Loucy (cell line): Measurements from ENCODE around the gene PPP1R3A.

Source experiments
- H2AFZ ChIP-seq: fragments of 200-600 bp; sonication (generic); 2 replicates; pipeline ENCODE4 v1.6.0; 2016; ENCODE audit warnings: antibody characterized with exemption, mild to moderate bottlenecking, low read length, moderate library complexity
- H3F3A ChIP-seq: fragments of 200-600 bp; 2 replicates; pipeline ENCODE4 v1.6.0; 2016; ENCODE audit warnings: antibody characterized with exemption, low read depth, mild to moderate bottlenecking
- H3K27me3 ChIP-seq: fragments of 200-600 bp; sonication (generic); 2 replicates; pipeline ENCODE4 v1.6.1; 2014; ENCODE audit warnings: low read length, mild to moderate bottlenecking; ENCODE audit not compliant: insufficient read depth, poor library complexity, severe bottlenecking
- H3K36me3 ChIP-seq: fragments of 200-600 bp; sonication (generic); 2 replicates; pipeline ENCODE4 v1.6.1; 2016; ENCODE audit warnings: low read length; ENCODE audit not compliant: insufficient read depth
- H3K4me1 ChIP-seq: fragments of 200-600 bp; sonication (generic); 2 replicates; pipeline ENCODE4 v1.5.1; 2014; ENCODE audit warnings: low read length, mild to moderate bottlenecking; ENCODE audit not compliant: insufficient read depth, poor library complexity, severe bottlenecking
- H3K4me2 ChIP-seq: fragments of 200-600 bp; sonication (generic); 2 replicates; pipeline ENCODE4 v1.6.0; 2014; ENCODE audit warnings: antibody characterized with exemption, low read length, low read depth, mild to moderate bottlenecking; ENCODE audit not compliant: poor library complexity, severe bottlenecking
- H3K4me3 ChIP-seq: fragments of 200-600 bp; sonication (generic); 2 replicates; pipeline ENCODE4 v1.5.1; 2014; ENCODE audit warnings: low read length, mild to moderate bottlenecking, mixed read lengths; ENCODE audit not compliant: poor library complexity, severe bottlenecking
- H3K79me2 ChIP-seq: fragments of 200-600 bp; sonication (generic); 2 replicates; pipeline ENCODE4 v1.6.1; 2014; ENCODE audit warnings: low read length; ENCODE audit not compliant: insufficient read depth
- H3K9ac ChIP-seq: fragments of 200-600 bp; sonication (generic); 2 replicates; pipeline ENCODE4 v1.6.0; 2014; ENCODE audit warnings: mild to moderate bottlenecking, low read depth, low read length, moderate library complexity; ENCODE audit not compliant: poor library complexity, severe bottlenecking
- H3K9me2 ChIP-seq: fragments of 200-600 bp; sonication (generic); replicated peaks from 2 replicates; pipeline ENCODE4 v1.6.1; 2016; ENCODE audit warnings: low read depth, low read length, mixed read lengths
- H3K9me3 ChIP-seq: fragments of 200-600 bp; sonication (generic); 2 replicates; pipeline ENCODE4 v1.6.1; 2014; ENCODE audit warnings: mild to moderate bottlenecking, antibody characterized with exemption, low read length, low read depth; ENCODE audit not compliant: insufficient read depth
- H4K20me1 ChIP-seq: fragments of 200-600 bp; sonication (generic); 2 replicates; pipeline ENCODE4 v1.6.0; 2014; ENCODE audit warnings: antibody characterized with exemption, low read length, mild to moderate bottlenecking; ENCODE audit not compliant: insufficient read depth, poor library complexity, severe bottlenecking
- CTCF ChIP-seq: fragments of 200-600 bp; sonication (generic); conservative IDR thresholded peaks from 2 replicates; pipeline ENCODE4 v1.5.1; 2014; ENCODE audit warnings: mild to moderate bottlenecking, antibody characterized with exemption, low read length
- EZH2phosphoT487 ChIP-seq: fragments of 200-600 bp; IDR thresholded peaks from 2 replicates; pipeline ENCODE4 v1.6.1; 2018; ENCODE audit warnings: antibody characterized with exemption, mild to moderate bottlenecking, moderate library complexity, borderline replicate concordance

Gene PPP1R3A

GRCh38 chr7:113831556-113831955, 87.3 kb downstream of the PPP1R3A start:
- no peaks in the 10 kb centered on the region for H4K20me1 ChIP-seq
- H3K4me1 ChIP-seq = no peaks in the 10 kb centered on the region
- no peak overlapping the region for H3K4me3 ChIP-seq
- H3F3A ChIP-seq = no peaks in the 10 kb centered on the region
- no peaks in the 10 kb centered on the region for H3K36me3 ChIP-seq
- no peak overlapping the region for H3K9ac ChIP-seq
- no peak for TF ChIP-seq EZH2phosphoT487
- no peak for TF ChIP-seq CTCF
- no peaks in the 10 kb centered on the region for H3K9me2 ChIP-seq
- H3K27me3 ChIP-seq = no peaks in the 10 kb centered on the region
- H3K9me3 ChIP-seq = no peaks in the 10 kb centered on the region
- no peak overlapping the region for H2AFZ ChIP-seq
- H3K4me2 ChIP-seq = no peak overlapping the region
- no peaks in the 10 kb centered on the region for H3K79me2 ChIP-seq

- Histone ChIP-seq H3F3A (no peaks in the 10 kb centered on the region), H3K4me3 (no peak overlapping the region), H3K27me3 (no peaks in the 10 kb centered on the region), H3K9ac (no peak overlapping the region), H3K4me1 (no peaks in the 10 kb centered on the region), H3K9me3 (no peaks in the 10 kb centered on the region), H3K9me2 (no peaks in the 10 kb centered on the region), H2AFZ (no peak overlapping the region), H3K36me3 (no peaks in the 10 kb centered on the region), H4K20me1 (no peaks in the 10 kb centered on the region), H3K79me2 (no peaks in the 10 kb centered on the region), H3K4me2 (no peak overlapping the region)
- TF ChIP-seq EZH2phosphoT487 (no peak), CTCF (no peak)
Measured at GRCh38 chr7:113828581-113828980, 90.2 kb downstream of the PPP1R3A start.
